GM12892 (cell line): Measurements from ENCODE around the gene DLGAP1.

Source experiments
- POLR2A ChIP-seq: IDR thresholded peaks from 2 replicates; pipeline ENCODE4 v1.6.1; 2011; ENCODE audit warnings: low read depth, low read length, control low read depth
- POLR2AphosphoS5 ChIP-seq: IDR thresholded peaks from 2 replicates; pipeline ENCODE4 v1.6.1; 2011; ENCODE audit warnings: low read depth, low read length, control low read depth
- TAF1 ChIP-seq: IDR thresholded peaks from 2 replicates; pipeline ENCODE4 v1.6.1; 2011; ENCODE audit warnings: low read depth, mild to moderate bottlenecking, control low read depth, low read length, borderline replicate concordance

GRCh38 chr18:3902676-3903075 is 552.4 kb downstream of the DLGAP1 start:
- TF ChIP-seq POLR2AphosphoS5 (no peak), POLR2A (no peak), TAF1 (no peak)
